Activated CD8-positive, alpha-beta memory T cell treated with anti-CD3 and anti-CD28 coated beads, Interleukin-2, amount 50 U/mL, for 24 hours (primary cell): ENCODE results near the gene RGS1.
"Not testable (repeated sequence)": the region's sequence is repeated elsewhere in the genome, so short reads cannot be mapped to it uniquely, and the experiment has no call there.

Experiments
- DNase-seq: peaks from one replicate; pipeline ENCODE4 v3.0.0-alpha.2; 2020; ENCODE audit errors: extremely low read depth

RGS1 gene

GRCh38 chr1:192575499-192576189 lies at the start of gene RGS1:
TSS of gene RGS1 (plus strand) at chr1:192575773. CDS start at chr1:192575793, 20 bp downstream.
- peak; percentile 6 for DNase-seq

GRCh38 chr1:192527111-192527795 lies 48.3 kb upstream of the RGS1 start:
- no peak for DNase-seq

DNA sequence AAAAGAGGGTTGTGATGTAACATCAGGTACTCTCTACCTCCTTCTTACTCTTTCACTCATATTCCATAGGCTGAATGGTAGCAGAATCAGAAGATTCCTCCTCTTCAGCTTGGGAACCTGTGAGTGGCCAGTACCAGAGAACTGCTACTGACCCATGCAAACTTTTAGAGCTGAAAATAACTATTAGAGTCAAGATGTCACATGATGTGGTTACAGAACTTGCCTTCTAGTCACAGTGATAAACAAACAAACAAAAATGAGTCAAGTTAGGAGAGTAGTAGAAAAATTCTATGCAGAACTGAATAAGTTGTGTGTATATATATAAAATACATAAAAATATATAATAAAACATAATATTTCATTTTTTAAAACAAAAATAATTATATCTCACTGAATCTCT lies 47.6 kb upstream of the RGS1 start:
- DNase-seq, result no peak

GRCh38 chr1:192529031-192529755 lies 46.4 kb upstream of the RGS1 start:
- DNase-seq, result no peak

- DNase-seq, result no peak
Measured at GRCh38 chr1:192529811-192530210, 45.8 kb upstream of the RGS1 start.

DNA sequence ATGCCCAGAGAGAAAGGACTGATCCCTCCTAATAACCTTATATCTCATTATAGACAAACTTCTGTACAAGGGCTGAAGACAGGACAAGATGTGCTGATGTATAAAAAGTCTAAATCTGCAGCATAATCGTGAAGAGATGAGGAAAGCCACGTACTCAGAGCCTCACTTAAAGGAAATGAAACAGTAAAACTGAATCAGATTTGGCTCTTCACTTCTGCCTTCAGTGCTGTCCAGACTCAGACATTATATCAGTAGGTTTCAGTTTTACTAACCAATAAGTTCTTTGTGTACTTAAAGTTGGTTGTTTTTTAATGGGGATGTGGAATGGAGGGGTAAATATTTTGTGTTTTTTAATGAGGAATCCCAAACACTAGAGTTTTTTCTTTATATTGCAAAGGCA lies 45.3 kb upstream of the RGS1 start:
- no peak for DNase-seq

- DNase-seq, result not testable (repeated sequence)
Measured at GRCh38 chr1:192531037-192531703, 44.4 kb upstream of the RGS1 start.

- no peak for DNase-seq
Measured at GRCh38 chr1:192534666-192535065, 40.9 kb upstream of the RGS1 start.

- DNase-seq, result no peak
Measured at GRCh38 chr1:192535916-192536664, 39.5 kb upstream of the RGS1 start.

GRCh38 chr1:192538407-192539296 lies 36.9 kb upstream of the RGS1 start:
- no peak for DNase-seq

DNA sequence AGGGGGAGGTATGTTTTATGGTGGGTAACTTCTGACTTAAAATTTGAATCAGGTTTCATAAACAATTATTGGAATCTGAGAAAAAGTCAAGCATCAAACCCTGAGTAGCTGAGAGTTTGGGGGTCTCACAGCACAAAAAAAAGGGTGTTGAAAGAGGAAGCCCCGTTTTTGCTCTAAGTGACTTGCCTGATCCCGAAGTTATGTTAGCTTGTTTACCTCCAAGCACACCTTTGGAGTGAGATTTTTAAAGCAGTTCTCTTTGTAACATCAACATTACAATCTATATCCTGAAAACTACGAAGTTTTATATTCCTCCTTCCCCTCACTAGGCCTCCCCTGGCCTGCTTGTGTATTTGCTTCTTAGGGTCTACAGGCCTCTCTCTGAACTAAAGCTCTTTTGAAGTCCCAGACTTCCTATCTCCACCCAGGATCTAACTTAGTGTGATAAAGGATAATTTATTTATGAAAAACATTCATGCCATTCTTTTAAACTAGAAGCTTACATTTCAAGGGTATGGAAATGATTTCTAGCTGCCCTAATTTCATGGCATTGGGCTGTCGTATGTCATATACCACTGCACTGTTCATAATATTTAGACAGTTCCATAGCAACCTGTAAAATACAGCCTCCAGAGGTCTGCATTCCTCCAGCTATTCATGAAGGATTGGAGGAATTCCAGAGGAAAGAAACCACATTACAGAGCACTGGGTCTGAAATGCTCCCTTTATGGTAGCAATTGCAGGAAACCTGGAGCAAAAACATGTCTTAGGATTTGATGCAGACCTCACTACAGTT lies 36.1 kb upstream of the RGS1 start:
- DNase-seq, result no peak

- no peak for DNase-seq
Measured at GRCh38 chr1:192543445-192543844, 32.1 kb upstream of the RGS1 start.

DNA sequence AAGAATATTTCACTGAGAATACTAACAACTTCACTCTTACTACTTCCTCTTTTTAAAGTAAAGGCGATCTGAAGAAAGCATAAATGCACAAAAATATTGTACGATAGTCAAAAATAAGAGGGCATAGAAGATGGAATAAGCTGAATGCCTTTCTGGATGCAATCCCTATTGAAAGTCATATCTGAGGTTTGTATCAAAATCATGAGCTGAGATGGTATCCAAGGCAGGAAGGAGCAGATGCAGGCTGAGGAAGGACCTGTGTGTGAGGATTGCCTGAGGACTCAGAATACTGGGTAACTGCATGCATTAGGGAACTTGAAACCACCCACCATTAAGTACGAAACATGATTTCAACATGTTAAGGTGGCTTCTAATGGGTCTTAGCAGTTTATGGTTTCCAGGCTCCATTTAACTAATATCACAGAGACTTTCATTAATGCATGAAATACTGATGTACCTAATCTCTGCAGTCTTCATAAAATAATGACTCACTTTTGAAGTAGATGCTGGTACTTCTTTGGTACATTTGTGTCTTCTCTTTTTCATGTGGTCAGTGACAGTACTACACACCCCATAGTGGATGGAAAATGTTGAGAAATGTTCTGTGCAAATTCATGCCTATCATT lies 29.6 kb upstream of the RGS1 start:
- DNase-seq, result no peak

DNA sequence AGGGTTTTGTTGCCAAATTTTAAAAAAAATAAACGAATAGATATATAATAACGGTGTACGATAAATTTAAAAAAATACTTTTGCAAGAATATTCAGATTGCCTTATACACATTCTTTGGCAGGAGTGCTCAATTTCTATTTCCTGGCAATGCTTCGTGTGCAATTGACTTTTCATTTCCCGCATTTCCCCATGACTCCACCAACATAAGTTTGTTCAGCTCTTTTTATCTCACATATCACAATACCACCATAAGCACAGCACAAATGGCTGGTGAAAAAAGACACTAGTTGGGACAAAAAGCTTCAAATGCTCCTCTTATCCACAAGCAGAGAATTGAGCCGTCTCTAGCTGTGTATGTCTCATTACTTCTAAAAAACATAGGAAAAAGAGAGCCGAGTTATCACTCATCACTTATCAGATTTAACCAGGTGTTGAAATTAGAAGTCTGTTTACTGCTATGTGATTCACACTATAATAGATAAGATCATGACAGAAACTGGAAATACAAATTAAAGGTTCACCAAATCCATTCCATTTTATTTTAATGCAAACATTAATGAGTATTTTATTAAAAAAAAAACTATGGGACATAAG lies 28.9 kb upstream of the RGS1 start:
- no peak for DNase-seq

GRCh38 chr1:192547501-192547900 lies 28.1 kb upstream of the RGS1 start:
- DNase-seq, result no peak

DNA sequence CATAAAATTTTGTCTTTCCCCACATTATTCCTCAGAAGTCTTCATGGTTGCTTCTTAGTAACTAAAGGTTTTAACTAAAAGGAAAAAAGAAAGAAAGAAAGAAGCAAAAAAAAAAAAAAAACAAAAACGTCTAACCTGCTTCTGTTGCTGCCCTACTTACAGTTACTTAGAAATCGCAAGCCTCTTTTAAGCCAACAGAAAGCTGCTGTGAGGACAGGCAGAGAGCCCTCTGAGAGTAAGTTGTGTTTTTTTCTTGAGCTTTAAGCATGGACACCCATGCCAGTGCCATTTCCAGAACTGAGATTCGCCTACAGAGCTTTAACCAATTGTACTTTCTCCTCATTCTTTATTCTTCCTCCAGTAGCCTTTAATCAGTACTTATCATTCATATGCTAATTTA lies 25.6 kb upstream of the RGS1 start:
- DNase-seq, result no peak

DNA sequence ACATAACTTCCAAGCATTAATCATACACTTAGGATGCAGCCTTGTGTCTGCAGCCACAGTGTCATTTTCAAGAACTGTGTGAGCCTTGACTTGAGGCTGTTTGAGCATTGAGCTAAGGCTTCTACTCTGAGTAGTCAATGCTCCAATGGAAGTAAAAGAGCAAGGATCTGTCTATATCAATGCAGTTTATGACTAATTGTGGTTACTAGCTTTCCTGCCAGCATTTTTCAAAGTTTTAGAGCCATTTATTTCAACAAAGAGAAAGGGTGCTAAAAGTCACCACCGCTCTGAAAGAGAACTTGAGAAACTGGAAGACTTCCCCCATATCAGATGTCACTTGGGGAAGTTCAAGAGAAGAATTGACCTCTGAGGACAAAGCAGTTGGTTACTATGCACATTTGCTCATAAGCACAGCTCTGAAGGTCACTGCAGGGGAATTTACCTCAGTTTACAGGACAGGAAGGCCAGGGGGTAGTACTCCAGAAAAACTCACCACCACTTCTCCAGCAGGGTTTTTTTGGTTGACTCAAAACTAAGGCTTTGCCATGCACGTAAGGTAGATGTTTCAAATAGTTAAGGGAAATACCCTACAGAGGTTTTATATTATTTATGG lies 24.5 kb upstream of the RGS1 start:
- DNase-seq, result no peak

GRCh38 chr1:192552760-192553191 lies 22.8 kb upstream of the RGS1 start:
- DNase-seq, result no peak
